Measurements from ENCODE around the gene P2RY1. TPM values are rescaled to one million over a fixed set of nuclear protein-coding genes. Genes with fewer than 3 reads are reported as not detected.
A peak's percentile ranks its signal among the peaks of the same experiment; 100 is the strongest.

The P2RY1 gene
- total RNA-seq, 2 experiments from 2014 or later, result 1.7 to 1.8 TPM

DNA sequence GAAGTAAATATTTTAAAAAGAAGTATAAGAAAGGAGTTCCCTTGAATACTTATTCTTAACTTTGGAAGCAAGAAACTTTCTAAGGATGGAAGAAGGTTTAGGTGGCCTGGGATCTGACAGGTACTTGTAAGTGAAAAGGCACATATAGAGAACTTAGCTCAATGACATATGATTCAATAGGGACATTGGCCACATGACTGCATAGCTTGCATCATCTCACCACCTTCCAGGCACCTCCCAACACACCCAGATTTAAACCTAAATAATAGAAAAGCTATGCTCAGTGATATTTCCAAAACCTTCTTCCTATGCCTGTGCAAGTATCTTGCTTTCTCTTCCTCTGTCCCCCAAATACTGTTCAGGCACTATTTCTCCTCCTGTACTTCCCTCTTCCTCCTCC, 4.7 kb upstream of the P2RY1 start:
- peaks cover 3% of the 10 kb centered on the region for H3K4me1 Mint-ChIP-seq (ENCODE audit: low read depth)
- H3K36me3 Mint-ChIP-seq (ENCODE audit: low read depth), result no peaks in the 10 kb centered on the region
- ChIA-PET CTCF (interaction anchor here (0.5 kb wide), 1 partner anchor 15 kb away, joined by 3 read pairs; no protein-coding TSS in a partner anchor), POLR2A (no interaction called here)
- ATAC-seq, result no peak
- intact Hi-C loops (cut with micrococcal nuclease), result no loop called here
- H3K4me3 Mint-ChIP-seq, result no peak overlapping the region
- H3K27me3 Mint-ChIP-seq, result peaks cover 13% of the 10 kb centered on the region
- no peak for TF ChIP-seq CTCF (IDR thresholded peaks at IDR 0.05)
- no peaks in the 10 kb centered on the region for H3K9me3 Mint-ChIP-seq
- H3K27ac Mint-ChIP-seq, result no peak overlapping the region
- no peak for DNase-seq

- no peak for TF ChIP-seq CTCF (IDR thresholded peaks at IDR 0.05)
- Mint-ChIP-seq H3K9me3 (no peaks in the 10 kb centered on the region), H3K36me3 (ENCODE audit: low read depth) (no peaks in the 10 kb centered on the region), H3K4me1 (ENCODE audit: low read depth) (peaks cover 5% of the 10 kb centered on the region), H3K27me3 (peaks cover 24% of the 10 kb centered on the region), H3K4me3 (no peak overlapping the region), H3K27ac (no peak overlapping the region)
- ATAC-seq, result no peak
- ChIA-PET POLR2A (no interaction called here), CTCF (no interaction called here)
- intact Hi-C loops (cut with micrococcal nuclease), result no loop called here
- DNase-seq, result no peak
Observed at GRCh38 chr3:152832046-152832445, 2.9 kb upstream of the P2RY1 start.

- TF ChIP-seq CTCF (IDR thresholded peaks at IDR 0.05), result no peak
- ATAC-seq (no peak), DNase-seq (no peak)
- intact Hi-C loops (cut with micrococcal nuclease), result no loop called here
- Mint-ChIP-seq H3K4me3 (no peak overlapping the region), H3K36me3 (ENCODE audit: low read depth) (no peaks in the 10 kb centered on the region), H3K4me1 (ENCODE audit: low read depth) (peaks cover 5% of the 10 kb centered on the region), H3K27ac (no peak overlapping the region), H3K9me3 (no peaks in the 10 kb centered on the region), H3K27me3 (peaks cover 30% of the 10 kb centered on the region)
- POLR2A ChIA-PET, result no interaction called here
- CTCF ChIA-PET, result no interaction called here
Observed at GRCh38 chr3:152833089-152833488, 1.8 kb upstream of the P2RY1 start.

GRCh38 chr3:152834191-152834775, 648 bp upstream of the P2RY1 start:
- DNase-seq (no peak), ATAC-seq (no peak)
- TF ChIP-seq CTCF (IDR thresholded peaks at IDR 0.05), result no peak
- intact Hi-C loops (cut with micrococcal nuclease), result no loop called here
- peak overlapping the region; percentile 83 for H3K27ac Mint-ChIP-seq
- CTCF ChIA-PET, result interaction anchor here (1.5 kb wide), 1 partner anchor 40 kb away, joined by 5 read pairs; no protein-coding TSS in a partner anchor
- peak overlapping the region; percentile 82 for H3K4me3 Mint-ChIP-seq
- H3K36me3 Mint-ChIP-seq (ENCODE audit: low read depth), result no peaks in the 10 kb centered on the region
- POLR2A ChIA-PET, result no interaction called here
- peaks cover 5% of the 10 kb centered on the region for H3K4me1 Mint-ChIP-seq (ENCODE audit: low read depth)
- no peaks in the 10 kb centered on the region for H3K9me3 Mint-ChIP-seq
- peaks cover 32% of the 10 kb centered on the region for H3K27me3 Mint-ChIP-seq

- DNase-seq (peak; percentile 4), ATAC-seq (peak; percentile 18)
- Mint-ChIP-seq H3K4me1 (ENCODE audit: low read depth) (peaks cover 5% of the 10 kb centered on the region), H3K9me3 (no peaks in the 10 kb centered on the region), H3K4me3 (peak overlapping the region; percentile 82), H3K27ac (no peak overlapping the region), H3K36me3 (ENCODE audit: low read depth) (no peaks in the 10 kb centered on the region), H3K27me3 (peaks cover 32% of the 10 kb centered on the region)
- TF ChIP-seq CTCF (IDR thresholded peaks at IDR 0.05), result no peak
- intact Hi-C loops (cut with micrococcal nuclease), result no loop called here
- ChIA-PET CTCF (interaction anchor here (1.2 to 1.5 kb wide), 2 partner anchors 13 to 41 kb away, joined by 3 to 5 read pairs; no protein-coding TSS in a partner anchor), POLR2A (no interaction called here)
Observed at GRCh38 chr3:152835601-152836102, 721 bp downstream of the P2RY1 start.

Data from activated CD8-positive, alpha-beta T cell treated with anti-CD3 and anti-CD28 coated beads for 36 hours (primary cell).